HUES64 (cell line): ENCODE data around the gene ANKUB1.

ENCODE experiments used
- H3K27ac ChIP-seq: 2 replicates; pipeline ENCODE4 v1.7.0; 2013; ENCODE audit warnings: low read depth, low read length, inconsistent platforms
- H3K27me3 ChIP-seq: 2 replicates; pipeline ENCODE4 v1.6.1; 2013; ENCODE audit warnings: mild to moderate bottlenecking, low read length; ENCODE audit not compliant: insufficient read depth
- H3K36me3 ChIP-seq: 2 replicates; pipeline ENCODE4 v1.6.1; 2013; ENCODE audit warnings: mild to moderate bottlenecking, low read length; ENCODE audit not compliant: insufficient read depth
- H3K4me1 ChIP-seq: 2 replicates; pipeline ENCODE4 v1.6.1; 2013; ENCODE audit warnings: mild to moderate bottlenecking, low read length, moderate library complexity; ENCODE audit not compliant: insufficient read depth
- H3K4me3 ChIP-seq: 2 replicates; pipeline ENCODE4 v1.5.1; 2013; ENCODE audit warnings: mild to moderate bottlenecking, low read length, moderate library complexity
- H3K9ac ChIP-seq: 2 replicates; pipeline ENCODE4 v1.6.1; 2013; ENCODE audit warnings: mild to moderate bottlenecking, low read depth, low read length
- H3K9me3 ChIP-seq: 2 replicates; pipeline ENCODE4 v1.6.1; 2013; ENCODE audit warnings: low read depth, low read length; ENCODE audit not compliant: insufficient read depth
- WGBS: fragments of 150-250, 120-280 bp; methylation state at CpG from one replicate; pipeline ENCODE4 v1.1.7; 2013; ENCODE audit warnings: missing lambda C conversion rate; 5-methylcytosine and 5-hydroxymethylcytosine counted together

The ANKUB1 gene

GRCh38 chr3:149781211-149781610 lies 11.1 kb downstream of the ANKUB1 start:
- H3K4me3 ChIP-seq: no peak overlapping the region
- H3K27me3 ChIP-seq: no peaks in the 10 kb centered on the region
- H3K4me1 ChIP-seq: no peaks in the 10 kb centered on the region
- H3K27ac ChIP-seq: no peak overlapping the region
- no peaks in the 10 kb centered on the region for H3K36me3 ChIP-seq
- no peak overlapping the region for H3K9ac ChIP-seq
- no peaks in the 10 kb centered on the region for H3K9me3 ChIP-seq
- WGBS: 94% methylated on average over 3 of the region's 4 CpGs

GRCh38 chr3:149777414-149778214 lies 14.7 kb downstream of the ANKUB1 start:
- no peaks in the 10 kb centered on the region for H3K36me3 ChIP-seq
- no peaks in the 10 kb centered on the region for H3K9me3 ChIP-seq
- no peak overlapping the region for H3K9ac ChIP-seq
- H3K27ac ChIP-seq: no peak overlapping the region
- WGBS: 85% methylated on average over 2 of the region's 2 CpGs
- no peak overlapping the region for H3K4me3 ChIP-seq
- H3K4me1 ChIP-seq: no peaks in the 10 kb centered on the region
- H3K27me3 ChIP-seq: no peaks in the 10 kb centered on the region

GRCh38 chr3:149776170-149776569 lies 16.2 kb downstream of the ANKUB1 start:
- H3K27me3 ChIP-seq: no peaks in the 10 kb centered on the region
- no peak overlapping the region for H3K27ac ChIP-seq
- no peaks in the 10 kb centered on the region for H3K4me1 ChIP-seq
- WGBS: 93% methylated on average over 1 of the region's 1 CpG
- no peak overlapping the region for H3K4me3 ChIP-seq
- no peaks in the 10 kb centered on the region for H3K9me3 ChIP-seq
- no peak overlapping the region for H3K9ac ChIP-seq
- H3K36me3 ChIP-seq: no peaks in the 10 kb centered on the region

- 66% methylated on average over 2 of the region's 2 CpGs for WGBS
- no peak overlapping the region for H3K4me3 ChIP-seq
- H3K9me3 ChIP-seq: no peaks in the 10 kb centered on the region
- no peak overlapping the region for H3K27ac ChIP-seq
- no peaks in the 10 kb centered on the region for H3K36me3 ChIP-seq
- H3K4me1 ChIP-seq: no peaks in the 10 kb centered on the region
- H3K27me3 ChIP-seq: no peaks in the 10 kb centered on the region
- no peak overlapping the region for H3K9ac ChIP-seq
These were observed 19.5 kb downstream of the ANKUB1 start for GRCh38 chr3:149772861-149773260.

GRCh38 chr3:149771652-149772271 lies 20.6 kb downstream of the ANKUB1 start:
- H3K9me3 ChIP-seq: no peaks in the 10 kb centered on the region
- no peak overlapping the region for H3K27ac ChIP-seq
- WGBS: 65% methylated on average over 8 of the region's 8 CpGs
- H3K9ac ChIP-seq: no peak overlapping the region
- H3K27me3 ChIP-seq: no peaks in the 10 kb centered on the region
- no peaks in the 10 kb centered on the region for H3K36me3 ChIP-seq
- H3K4me3 ChIP-seq: no peak overlapping the region
- no peaks in the 10 kb centered on the region for H3K4me1 ChIP-seq

- H3K9me3 ChIP-seq: no peaks in the 10 kb centered on the region
- no peaks in the 10 kb centered on the region for H3K36me3 ChIP-seq
- H3K27me3 ChIP-seq: no peaks in the 10 kb centered on the region
- H3K9ac ChIP-seq: no peak overlapping the region
- no peaks in the 10 kb centered on the region for H3K4me1 ChIP-seq
- 100% methylated on average over 1 of the region's 2 CpGs for WGBS
- no peak overlapping the region for H3K4me3 ChIP-seq
- H3K27ac ChIP-seq: no peak overlapping the region
These were observed 22.1 kb downstream of the ANKUB1 start for GRCh38 chr3:149770246-149770645.

- Histone ChIP-seq H3K9ac (no peak overlapping the region), H3K27ac (no peak overlapping the region), H3K4me3 (no peak overlapping the region), H3K36me3 (no peaks in the 10 kb centered on the region), H3K9me3 (no peaks in the 10 kb centered on the region), H3K4me1 (no peaks in the 10 kb centered on the region), H3K27me3 (peaks cover 3% of the 10 kb centered on the region)
- WGBS: 91% methylated on average over 4 of the region's 6 CpGs
These were observed 23.6 kb downstream of the ANKUB1 start for GRCh38 chr3:149768704-149769103.

GRCh38 chr3:149767720-149768119 lies 24.6 kb downstream of the ANKUB1 start:
- WGBS: 89% methylated on average over 6 of the region's 6 CpGs
- no peaks in the 10 kb centered on the region for H3K4me1 ChIP-seq
- H3K9ac ChIP-seq: no peak overlapping the region
- no peaks in the 10 kb centered on the region for H3K36me3 ChIP-seq
- no peak overlapping the region for H3K4me3 ChIP-seq
- H3K9me3 ChIP-seq: no peaks in the 10 kb centered on the region
- H3K27me3 ChIP-seq: peaks cover 8% of the 10 kb centered on the region
- no peak overlapping the region for H3K27ac ChIP-seq

- 100% methylated on average over 1 of the region's 2 CpGs for WGBS
- Histone ChIP-seq H3K4me1 (no peaks in the 10 kb centered on the region), H3K27me3 (peaks cover 8% of the 10 kb centered on the region), H3K27ac (no peak overlapping the region), H3K9ac (no peak overlapping the region), H3K9me3 (no peaks in the 10 kb centered on the region), H3K36me3 (no peaks in the 10 kb centered on the region), H3K4me3 (no peak overlapping the region)
These were observed 26.5 kb downstream of the ANKUB1 start for GRCh38 chr3:149765762-149766334.

- H3K4me1 ChIP-seq: no peaks in the 10 kb centered on the region
- H3K9ac ChIP-seq: no peak overlapping the region
- WGBS: 54% methylated on average over 1 of the region's 1 CpG
- no peaks in the 10 kb centered on the region for H3K36me3 ChIP-seq
- H3K27me3 ChIP-seq: peaks cover 8% of the 10 kb centered on the region
- no peak overlapping the region for H3K4me3 ChIP-seq
- H3K9me3 ChIP-seq: no peaks in the 10 kb centered on the region
- no peak overlapping the region for H3K27ac ChIP-seq
These were observed 28.1 kb downstream of the ANKUB1 start for GRCh38 chr3:149764302-149764701.

- Histone ChIP-seq H3K9me3 (no peaks in the 10 kb centered on the region), H3K4me3 (no peak overlapping the region), H3K4me1 (no peaks in the 10 kb centered on the region), H3K27me3 (peaks cover 8% of the 10 kb centered on the region), H3K36me3 (no peaks in the 10 kb centered on the region), H3K9ac (no peak overlapping the region), H3K27ac (no peak overlapping the region)
- 85% methylated on average over 3 of the region's 3 CpGs for WGBS
These were observed 28.7 kb downstream of the ANKUB1 start for GRCh38 chr3:149763565-149764195.
